Smooth muscle cell (in vitro differentiated cells): Measurements from ENCODE around the gene AXDND1. TPM values are rescaled to one million over a fixed set of nuclear protein-coding genes. Genes with fewer than 3 reads are reported as not detected.

Source experiments
- DNase-seq: peaks from one replicate; lab custom pipeline; 2025; ENCODE audit not compliant: unreplicated experiment; lab: John Stamatoyannopoulos, UW
- H2AFZ ChIP-seq: fragments of 200-600 bp; sonication (generic); 2 replicates; pipeline ENCODE4 v1.6.0; 2016; ENCODE audit warnings: antibody characterized with exemption, low read depth, mild to moderate bottlenecking
- H3F3A ChIP-seq: fragments of 200-600 bp; sonication (generic); 2 replicates; pipeline ENCODE4 v1.6.0; 2017; ENCODE audit warnings: antibody characterized with exemption, low read depth
- H3K27ac ChIP-seq: fragments of 200-600 bp; sonication (generic); 2 replicates; pipeline ENCODE4 v1.5.1; 2016; ENCODE audit warnings: low read depth, mild to moderate bottlenecking
- H3K27me3 ChIP-seq: fragments of 200-600 bp; sonication (generic); 2 replicates; pipeline ENCODE4 v1.6.1; 2016; ENCODE audit warnings: low read depth, mild to moderate bottlenecking
- H3K36me3 ChIP-seq: fragments of 200-600 bp; sonication (generic); 2 replicates; pipeline ENCODE4 v1.5.1; 2016; ENCODE audit warnings: low read depth
- H3K4me1 ChIP-seq: fragments of 200-600 bp; sonication (generic); 2 replicates; pipeline ENCODE4 v1.5.1; 2016; ENCODE audit warnings: low read depth
- H3K4me2 ChIP-seq: fragments of 200-600 bp; sonication (generic); 2 replicates; pipeline ENCODE4 v1.6.0; 2016; ENCODE audit warnings: mild to moderate bottlenecking
- H3K4me3 ChIP-seq: fragments of 200-600 bp; sonication (generic); 2 replicates; pipeline ENCODE4 v1.5.1; 2016; ENCODE audit warnings: mild to moderate bottlenecking
- H3K79me2 ChIP-seq: fragments of 200-600 bp; sonication (generic); 2 replicates; pipeline ENCODE4 v1.6.0; 2016; ENCODE audit warnings: low read depth, mild to moderate bottlenecking
- H3K9ac ChIP-seq: fragments of 200-600 bp; sonication (generic); 2 replicates; pipeline ENCODE4 v1.6.0; 2016; ENCODE audit warnings: low read depth
- H3K9me3 ChIP-seq: fragments of 200-600 bp; sonication (generic); replicated peaks from 2 replicates; pipeline ENCODE4 v1.5.1; 2016; ENCODE audit warnings: low read depth
- H4K20me1 ChIP-seq: fragments of 200-600 bp; sonication (generic); 2 replicates; pipeline ENCODE4 v1.6.0; 2016; ENCODE audit warnings: low read depth
- CTCF ChIP-seq: fragments of 200-600 bp; sonication (generic); IDR thresholded peaks from 2 replicates; pipeline ENCODE4 v1.5.1; 2017; ENCODE audit warnings: borderline replicate concordance, mild to moderate bottlenecking, antibody characterized with exemption; ENCODE audit not compliant: insufficient read depth, poor library complexity, severe bottlenecking
- WGBS: methylation state at CpG from one replicate; pipeline ENCODE4 v1.1.7; 2016; ENCODE audit warnings: low lambda C conversion rate; 5-methylcytosine and 5-hydroxymethylcytosine counted together
- polyA plus RNA-seq: library from polyadenylated mRNA; unstranded; fragments of >200 nt; fragmentation: Nextera tagmentation; extraction: Ambion mirVana; gene quantifications from 2 replicates; pipeline ENCODE4 v1.2.1, GENCODE V29; 2016
- small RNA-seq: library from RNA; depleted of rRNA; stranded (forward); fragments of <200 nt; gene quantifications from one replicate; pipeline ENCODE3, GENCODE V24; 2014
- total RNA-seq: library from RNA; depleted of rRNA; stranded (reverse); fragments of >200 nt; gene quantifications from 2 replicates; pipeline ENCODE4 v1.2.3, GENCODE V29; 2014

Gene AXDND1
- total and polyA plus RNA-seq, 2 experiments from 2014 or later: 0.41 TPM; not detected in 1

GRCh38 chr1:179601093-179601492 is 235.3 kb downstream of the AXDND1 start:
- no peak for TF ChIP-seq CTCF
- DNase-seq: no peak
- 89% methylated on average over 1 of the region's 1 CpG for WGBS
- no peak overlapping the region for H3K9ac ChIP-seq
- no peak overlapping the region for H2AFZ ChIP-seq
- H3K36me3 ChIP-seq: no peaks in the 10 kb centered on the region
- no peaks in the 10 kb centered on the region for H3K9me3 ChIP-seq
- H3F3A ChIP-seq: no peaks in the 10 kb centered on the region
- no peaks in the 10 kb centered on the region for H3K79me2 ChIP-seq
- no peak overlapping the region for H3K27ac ChIP-seq
- H4K20me1 ChIP-seq: no peaks in the 10 kb centered on the region
- H3K4me2 ChIP-seq: no peak overlapping the region
- peaks cover 6% of the 10 kb centered on the region for H3K27me3 ChIP-seq
- no peak overlapping the region for H3K4me3 ChIP-seq
- no peaks in the 10 kb centered on the region for H3K4me1 ChIP-seq

Small RNAs within 50 kb of the gene (small RNA-seq; reads per million reads assigned to genes)
- not detected for gene MEF2AP1
- gene RNU5F-2P: not detected

Other genes with a start within 250 kb of the AXDND1 start
- 55.0 and 56.5 TPM in 2 replicates for gene ABL2, start 136.3 kb upstream of the AXDND1 start, total RNA-seq
- 16.5 and 38.9 TPM in 2 replicates for gene ABL2, start 136.3 kb upstream of the AXDND1 start, polyA plus RNA-seq
- 15.4 and 21.3 TPM in 2 replicates for gene SOAT1, start 72.2 kb upstream of the AXDND1 start, total RNA-seq
- gene SOAT1, start 72.2 kb upstream of the AXDND1 start, polyA plus RNA-seq: 19.6 and 20.2 TPM in 2 replicates
- not detected in 2 replicates for gene NPHS2, start 210.0 kb downstream of the AXDND1 start, total RNA-seq
- gene NPHS2, start 210.0 kb downstream of the AXDND1 start, polyA plus RNA-seq: not detected in 2 replicates
- not detected in 2 replicates for gene TDRD5, start 225.9 kb downstream of the AXDND1 start, total RNA-seq
- gene TDRD5, start 225.9 kb downstream of the AXDND1 start, polyA plus RNA-seq: not detected in 2 replicates